ENCODE data around the gene KCNMB2. TPM values are rescaled to one million over a fixed set of nuclear protein-coding genes. Genes with fewer than 3 reads are reported as not detected.

Gene KCNMB2
- total RNA-seq, 1 donor: not detected

GRCh38 chr3:178676942-178677790, 140.9 kb downstream of the KCNMB2 start:
- no peak for DNase-seq (ENCODE audit: low read depth)
- TF ChIP-seq, protein P1, sequence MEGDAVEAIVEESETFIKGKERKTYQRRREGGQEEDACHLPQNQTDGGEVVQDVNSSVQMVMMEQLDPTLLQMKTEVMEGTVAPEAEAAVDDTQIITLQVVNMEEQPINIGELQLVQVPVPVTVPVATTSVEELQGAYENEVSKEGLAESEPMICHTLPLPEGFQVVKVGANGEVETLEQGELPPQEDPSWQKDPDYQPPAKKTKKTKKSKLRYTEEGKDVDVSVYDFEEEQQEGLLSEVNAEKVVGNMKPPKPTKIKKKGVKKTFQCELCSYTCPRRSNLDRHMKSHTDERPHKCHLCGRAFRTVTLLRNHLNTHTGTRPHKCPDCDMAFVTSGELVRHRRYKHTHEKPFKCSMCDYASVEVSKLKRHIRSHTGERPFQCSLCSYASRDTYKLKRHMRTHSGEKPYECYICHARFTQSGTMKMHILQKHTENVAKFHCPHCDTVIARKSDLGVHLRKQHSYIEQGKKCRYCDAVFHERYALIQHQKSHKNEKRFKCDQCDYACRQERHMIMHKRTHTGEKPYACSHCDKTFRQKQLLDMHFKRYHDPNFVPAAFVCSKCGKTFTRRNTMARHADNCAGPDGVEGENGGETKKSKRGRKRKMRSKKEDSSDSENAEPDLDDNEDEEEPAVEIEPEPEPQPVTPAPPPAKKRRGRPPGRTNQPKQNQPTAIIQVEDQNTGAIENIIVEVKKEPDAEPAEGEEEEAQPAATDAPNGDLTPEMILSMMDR (IDR thresholded peaks at IDR 0.05; ENCODE audit: insufficient read depth, low read length): no peak
- H3K4me3 ChIP-seq (ENCODE audit: low read depth, low read length): no peak overlapping the region

GRCh38 chr3:178677961-178678360, 141.7 kb downstream of the KCNMB2 start:
- DNase-seq (ENCODE audit: low read depth): no peak
- TF ChIP-seq, protein P1 (IDR thresholded peaks at IDR 0.05; ENCODE audit: insufficient read depth, low read length): no peak
- no peak overlapping the region for H3K4me3 ChIP-seq (ENCODE audit: low read depth, low read length)

DNA sequence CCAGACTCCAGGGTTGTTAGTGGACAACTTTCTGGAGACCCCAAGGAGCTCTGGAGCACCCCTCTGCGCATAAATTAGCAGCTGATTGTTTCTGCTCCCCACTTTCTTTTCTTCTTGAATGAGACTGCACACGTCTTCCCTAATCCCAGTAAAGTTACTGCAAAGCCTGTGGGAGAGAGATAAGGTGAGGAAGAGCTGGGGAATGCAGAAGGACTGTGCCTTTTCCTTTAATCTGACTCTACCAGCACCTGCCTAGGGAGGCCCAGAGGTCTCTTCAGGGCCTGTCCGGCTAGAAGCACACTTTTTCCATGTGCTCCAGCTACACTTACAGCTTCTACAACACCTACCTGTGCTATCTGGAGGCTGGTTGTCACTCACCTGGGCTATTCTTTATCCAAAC, 143.8 kb downstream of the KCNMB2 start:
- TF ChIP-seq, protein P1 (IDR thresholded peaks at IDR 0.05; ENCODE audit: insufficient read depth, low read length): no peak
- no peak for DNase-seq (ENCODE audit: low read depth)
- no peak overlapping the region for H3K4me3 ChIP-seq (ENCODE audit: low read depth, low read length)

- no peak for DNase-seq (ENCODE audit: low read depth)
- TF ChIP-seq, protein P1 (IDR thresholded peaks at IDR 0.05; ENCODE audit: insufficient read depth, low read length): no peak
- H3K4me3 ChIP-seq (ENCODE audit: low read depth, low read length): no peak overlapping the region
Observed at GRCh38 chr3:178680489-178680888, 144.3 kb downstream of the KCNMB2 start.

GRCh38 chr3:178684881-178685590, 148.8 kb downstream of the KCNMB2 start:
- TF ChIP-seq, protein P1 (IDR thresholded peaks at IDR 0.05; ENCODE audit: insufficient read depth, low read length): no peak
- no peak for DNase-seq (ENCODE audit: low read depth)
- H3K4me3 ChIP-seq (ENCODE audit: low read depth, low read length): no peak overlapping the region

GRCh38 chr3:178685591-178685906, 149.3 kb downstream of the KCNMB2 start:
- no peak for DNase-seq (ENCODE audit: low read depth)
- TF ChIP-seq, protein P1 (IDR thresholded peaks at IDR 0.05; ENCODE audit: insufficient read depth, low read length): no peak
- H3K4me3 ChIP-seq (ENCODE audit: low read depth, low read length): no peak overlapping the region

Measured in fibroblast of the aortic adventitia (primary cell).